CD8-positive, alpha-beta memory T cell (primary cell): ENCODE data around the gene KLHL36. TPM values are rescaled to one million over a fixed set of nuclear protein-coding genes. Genes with fewer than 3 reads are reported as not detected.

Experiments used
- CTCF ChIA-PET: fragments of 350-600 bp; sonication (Branson Sonifier 250); formaldehyde crosslinking; loops from one replicate; lab custom pipeline; 2021; ENCODE audit warnings: antibody characterized with exemption; lab: Charles Lee
- POLR2A ChIA-PET: fragments of 350-600 bp; sonication (Branson Sonifier 250); formaldehyde crosslinking; loops from one replicate; lab custom pipeline; 2021; ENCODE audit warnings: antibody characterized with exemption; lab: Charles Lee
- DNase-seq, 5 donors: peaks; one replicate each; pipeline versions ENCODE4 v3.0.0 to v3.0.0-alpha.2; 2020 to 2022; ENCODE audit warnings: mixed read lengths in 1 of 5
- H3K27ac ChIP-seq: one replicate; pipeline ENCODE4 v1.7.0; 2013; ENCODE audit warnings: low read depth, mild to moderate bottlenecking, low read length, moderate library complexity
- H3K27me3 ChIP-seq: 2 replicates; pipeline ENCODE4 v1.7.0; 2013; ENCODE audit warnings: low read length, mild to moderate bottlenecking; ENCODE audit not compliant: insufficient read depth, poor library complexity, severe bottlenecking
- H3K36me3 ChIP-seq: 2 replicates; pipeline ENCODE4 v1.7.0; 2013; ENCODE audit warnings: mild to moderate bottlenecking, low read length, moderate library complexity; ENCODE audit not compliant: insufficient read depth
- H3K4me1 ChIP-seq: 2 replicates; pipeline ENCODE4 v1.7.0; 2013; ENCODE audit warnings: mild to moderate bottlenecking, low read length, moderate library complexity; ENCODE audit not compliant: insufficient read depth
- H3K4me3 ChIP-seq: 2 replicates; pipeline ENCODE4 v1.7.0; 2013; ENCODE audit warnings: mild to moderate bottlenecking, low read length
- H3K9me3 ChIP-seq: 2 replicates; pipeline ENCODE4 v1.7.0; 2013; ENCODE audit warnings: mild to moderate bottlenecking, low read length
- H3K27ac Mint-ChIP-seq, 8 donors: one replicate each; pipeline ENCODE4 v1.8.0; 2020 to 2021; ENCODE audit warnings: mixed read lengths in 8 of 8, mild to moderate bottlenecking in 6 of 8, inconsistent platforms in 3 of 8, moderate library complexity in 3 of 8
- H3K27me3 Mint-ChIP-seq, 2 donors: one replicate each; pipeline ENCODE4 v1.8.0; 2020 to 2021; ENCODE audit warnings: mixed read lengths in 2 of 2, mild to moderate bottlenecking in 1 of 2, moderate library complexity in 1 of 2
- H3K36me3 Mint-ChIP-seq, 3 donors: one replicate each; pipeline ENCODE4 v1.8.0; 2020 to 2021; ENCODE audit warnings: mixed read lengths in 3 of 3, inconsistent platforms in 1 of 3, mild to moderate bottlenecking in 1 of 3
- H3K4me1 Mint-ChIP-seq, 3 donors: one replicate each; pipeline ENCODE4 v1.8.0; 2020 to 2021; ENCODE audit warnings: mixed read lengths in 3 of 3, inconsistent platforms in 1 of 3, mild to moderate bottlenecking in 1 of 3
- H3K4me3 Mint-ChIP-seq, 7 donors: one replicate each; pipeline ENCODE4 v1.8.0; 2020 to 2021; ENCODE audit warnings: mixed read lengths in 7 of 7, mild to moderate bottlenecking in 6 of 7, moderate library complexity in 4 of 7, inconsistent platforms in 2 of 7
- H3K9me3 Mint-ChIP-seq, 5 donors: one replicate each; pipeline ENCODE4 v1.8.0; 2020 to 2022; ENCODE audit warnings: mixed read lengths in 5 of 5, mild to moderate bottlenecking in 3 of 5, moderate library complexity in 2 of 5, inconsistent platforms in 1 of 5
- polyA plus RNA-seq: library from polyadenylated mRNA; unstranded; fragments of 300-500 nt; fragmentation: Illumina TruSeq; gene quantifications from one replicate; pipeline ENCODE4 v1.2.3, GENCODE V29; 2021
- total RNA-seq, 2 experiments: library from RNA; stranded (reverse); gene quantifications; one replicate each; pipeline ENCODE4 v1.2.3, GENCODE V29; 2021

KLHL36 gene
- total and polyA plus RNA-seq, 3 experiments from 2014 or later, result 34.0 to 41.2 (median 39.7) TPM

DNA sequence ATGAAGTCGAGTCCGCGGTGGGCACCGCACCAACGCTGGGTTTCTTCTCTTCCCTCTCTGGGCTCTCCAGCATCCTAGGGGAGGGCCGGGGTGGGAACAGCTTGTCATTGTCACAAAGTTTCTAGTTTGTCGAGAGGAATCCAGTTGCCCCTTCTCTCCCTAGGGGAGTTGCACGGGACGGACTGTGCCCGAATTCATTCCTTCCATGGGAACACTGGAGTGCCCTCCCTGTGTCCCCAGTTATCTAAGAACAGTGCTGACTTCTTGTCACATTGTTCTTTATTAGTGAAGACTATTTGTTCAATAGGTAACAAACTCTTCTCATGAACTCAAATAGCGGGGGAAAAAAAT is 1.2 kb downstream of the KLHL36 start:
- H3K4me1 Mint-ChIP-seq, result peaks cover 49 to 58% (median 49%) of the 10 kb centered on the region in 3 donors
- H3K36me3 Mint-ChIP-seq, result peaks cover 0 to 46% (median 3%) of the 10 kb centered on the region in 3 donors
- H3K27me3 ChIP-seq, result no peaks in the 10 kb centered on the region
- H3K4me3 ChIP-seq, result peak overlapping the region; percentile 68
- H3K27ac ChIP-seq, result no peak overlapping the region
- H3K4me1 ChIP-seq, result peaks cover 54% of the 10 kb centered on the region
- POLR2A ChIA-PET, result interaction anchor here (0.9 kb wide), 1 partner anchor 138 kb away, joined by 3 read pairs; no protein-coding TSS in a partner anchor
- no peaks in the 10 kb centered on the region for H3K27me3 Mint-ChIP-seq
- H3K9me3 ChIP-seq, result no peaks in the 10 kb centered on the region
- DNase-seq, result no peak
- H3K36me3 ChIP-seq, result peaks cover 12% of the 10 kb centered on the region
- CTCF ChIA-PET, result interaction anchor here (1.9 kb wide), 1 partner anchor 27 kb away, joined by 5 read pairs; no protein-coding TSS in a partner anchor
- H3K27ac Mint-ChIP-seq, result peak overlapping the region; percentile 72 to 92 (median 86)
- no peaks in the 10 kb centered on the region for H3K9me3 Mint-ChIP-seq
- H3K4me3 Mint-ChIP-seq, result peak overlapping the region; percentile 80 to 94 (median 87)

DNA sequence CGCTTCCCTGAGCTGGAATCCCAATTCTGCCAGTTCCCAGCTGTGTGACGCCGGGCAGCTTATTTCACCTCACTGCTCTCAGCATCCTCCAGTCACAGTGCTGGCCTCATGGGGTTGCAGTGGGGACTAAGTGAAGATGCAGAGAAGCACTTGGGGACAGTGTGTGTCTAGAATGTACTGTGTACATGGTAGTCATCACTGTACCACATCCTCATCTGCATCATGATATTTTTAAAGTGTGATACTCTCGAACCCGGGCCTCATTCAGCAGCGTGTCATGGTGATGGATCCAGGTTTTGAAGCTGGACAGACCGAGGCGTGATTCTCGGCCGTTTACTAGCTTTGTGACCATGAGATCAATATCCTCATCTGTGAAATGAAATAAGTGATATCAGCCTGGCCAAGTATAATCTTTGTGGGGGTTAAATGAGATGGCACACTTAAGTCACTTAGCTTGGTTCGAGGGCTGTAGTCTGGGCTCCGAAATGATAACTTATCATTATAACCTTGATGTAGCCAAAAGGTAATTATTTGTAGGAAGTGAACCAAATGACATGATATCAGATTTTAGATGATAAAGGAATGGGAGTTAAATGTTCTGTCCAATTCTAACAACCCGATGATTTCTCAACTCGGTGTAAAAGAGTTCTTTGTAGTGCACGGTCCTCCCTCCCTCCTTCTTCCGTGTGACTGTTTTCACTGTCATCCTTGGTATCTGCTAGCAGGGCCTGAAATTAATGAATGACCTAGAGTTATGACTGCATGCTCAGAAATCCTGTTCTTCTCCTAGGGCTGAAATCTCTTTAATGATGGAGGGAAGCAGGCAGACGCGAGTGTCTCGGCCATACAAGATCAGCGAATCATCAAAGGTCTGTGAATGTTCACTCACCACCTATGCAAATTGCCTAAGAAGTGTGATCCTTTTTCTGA is 2.0 kb downstream of the KLHL36 start:
- H3K27me3 ChIP-seq, result no peaks in the 10 kb centered on the region
- POLR2A ChIA-PET, result interaction anchor here (0.6 kb wide), 2 partner anchors 20 to 50 kb away, joined by 4 to 5 read pairs; no protein-coding TSS in a partner anchor
- H3K36me3 ChIP-seq, result peaks cover 12% of the 10 kb centered on the region
- Mint-ChIP-seq H3K9me3 (no peaks in the 10 kb centered on the region), H3K4me3 (peak overlapping the region; percentile 61 to 87 (median 71)), H3K4me1 (peaks cover 55 to 63% (median 55%) of the 10 kb centered on the region in 3 donors), H3K27ac (peak overlapping the region; percentile 34 to 92 (median 84)), H3K36me3 (peaks cover 0 to 52% (median 8%) of the 10 kb centered on the region in 3 donors), H3K27me3 (no peaks in the 10 kb centered on the region)
- no peak overlapping the region for H3K27ac ChIP-seq
- H3K4me3 ChIP-seq, result no peak overlapping the region
- no peaks in the 10 kb centered on the region for H3K9me3 ChIP-seq
- CTCF ChIA-PET, result interaction anchor here (0.6 to 1.2 kb wide), 2 partner anchors 88 to 100 kb away, joined by 3 read pairs; no protein-coding TSS in a partner anchor
- H3K4me1 ChIP-seq, result peaks cover 54% of the 10 kb centered on the region
- DNase-seq, result no peak

GRCh38 chr16:84652566-84652965 is 4.3 kb downstream of the KLHL36 start:
- Histone ChIP-seq H3K27me3 (no peaks in the 10 kb centered on the region), H3K4me3 (no peak overlapping the region), H3K9me3 (no peaks in the 10 kb centered on the region), H3K4me1 (peaks cover 69% of the 10 kb centered on the region), H3K36me3 (peaks cover 22% of the 10 kb centered on the region), H3K27ac (no peak overlapping the region)
- H3K27ac Mint-ChIP-seq, result peak overlapping the region in 6 of 8 donors; percentile 58 to 83 (median 72)
- peaks cover 0 to 70% (median 9%) of the 10 kb centered on the region in 3 donors for H3K36me3 Mint-ChIP-seq
- peak overlapping the region in 5 of 7 donors; percentile 24 to 83 (median 54) for H3K4me3 Mint-ChIP-seq
- no peaks in the 10 kb centered on the region for H3K27me3 Mint-ChIP-seq
- no peaks in the 10 kb centered on the region for H3K9me3 Mint-ChIP-seq
- peak in 3 of 5 donors; percentile 50 to 76 (median 55) for DNase-seq
- ChIA-PET POLR2A (interaction anchor here (0.7 to 1.1 kb wide), 2 partner anchors 83 to 104 kb away, joined by 3 to 4 read pairs; no protein-coding TSS in a partner anchor), CTCF (interaction anchor here (1.2 kb wide), 1 partner anchor 20 kb away, joined by 3 read pairs; no protein-coding TSS in a partner anchor)
- H3K4me1 Mint-ChIP-seq, result peaks cover 51 to 82% (median 64%) of the 10 kb centered on the region in 3 donors

GRCh38 chr16:84654238-84654637 is 5.9 kb downstream of the KLHL36 start:
- POLR2A ChIA-PET, result interaction anchor here (0.6 to 0.7 kb wide), 2 partner anchors 19 to 23 kb away, joined by 3 to 4 read pairs; no protein-coding TSS in a partner anchor
- peaks cover 66% of the 10 kb centered on the region for H3K4me1 ChIP-seq
- CTCF ChIA-PET, result no interaction called here
- H3K4me3 ChIP-seq, result no peak overlapping the region
- H3K27ac ChIP-seq, result no peak overlapping the region
- peak overlapping the region in 1 of 7 donors; percentile 68 for H3K4me3 Mint-ChIP-seq
- H3K36me3 Mint-ChIP-seq, result peaks cover 0 to 84% (median 9%) of the 10 kb centered on the region in 3 donors
- peaks cover 53 to 91% (median 57%) of the 10 kb centered on the region in 3 donors for H3K4me1 Mint-ChIP-seq
- no peaks in the 10 kb centered on the region for H3K27me3 Mint-ChIP-seq
- DNase-seq, result no peak
- H3K9me3 ChIP-seq, result no peaks in the 10 kb centered on the region
- peaks cover 37% of the 10 kb centered on the region for H3K36me3 ChIP-seq
- H3K27ac Mint-ChIP-seq, result peak overlapping the region in 2 of 8 donors; percentile 12 to 86
- H3K9me3 Mint-ChIP-seq, result no peaks in the 10 kb centered on the region
- H3K27me3 ChIP-seq, result no peaks in the 10 kb centered on the region

GRCh38 chr16:84654998-84655397 is 6.7 kb downstream of the KLHL36 start:
- Mint-ChIP-seq H3K4me3 (peak overlapping the region in 2 of 7 donors; percentile 23 to 55), H3K4me1 (peaks cover 46 to 84% (median 50%) of the 10 kb centered on the region in 3 donors), H3K27me3 (no peaks in the 10 kb centered on the region), H3K36me3 (peaks cover 0 to 89% (median 12%) of the 10 kb centered on the region in 3 donors), H3K27ac (peak overlapping the region in 3 of 8 donors; percentile 42 to 79 (median 46)), H3K9me3 (no peaks in the 10 kb centered on the region)
- ChIA-PET POLR2A (no interaction called here), CTCF (interaction anchor here (1.4 kb wide), 1 partner anchor 18 kb away, joined by 5 read pairs; no protein-coding TSS in a partner anchor)
- H3K36me3 ChIP-seq, result peaks cover 44% of the 10 kb centered on the region
- no peaks in the 10 kb centered on the region for H3K9me3 ChIP-seq
- no peak for DNase-seq
- no peak overlapping the region for H3K4me3 ChIP-seq
- no peak overlapping the region for H3K27ac ChIP-seq
- no peaks in the 10 kb centered on the region for H3K27me3 ChIP-seq
- peaks cover 60% of the 10 kb centered on the region for H3K4me1 ChIP-seq

DNA sequence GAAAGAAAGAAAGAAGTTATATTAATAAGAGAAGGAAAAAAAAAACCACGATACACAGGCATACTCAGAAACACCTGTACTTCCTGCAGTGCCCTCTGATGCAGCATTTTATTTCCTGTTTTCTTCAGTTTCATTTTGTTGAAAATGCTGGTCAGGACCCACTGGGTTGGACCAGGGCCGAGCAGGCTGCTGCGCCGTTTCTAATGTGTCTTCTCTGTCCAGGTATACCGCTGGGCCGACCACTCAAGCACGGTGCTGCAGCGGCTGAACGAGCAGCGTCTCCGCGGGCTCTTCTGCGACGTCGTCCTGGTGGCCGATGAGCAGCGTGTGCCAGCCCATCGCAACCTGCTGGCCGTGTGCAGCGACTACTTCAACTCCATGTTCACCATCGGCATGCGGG is 8.3 kb downstream of the KLHL36 start:
- H3K9me3 ChIP-seq, result no peaks in the 10 kb centered on the region
- no peaks in the 10 kb centered on the region for H3K27me3 Mint-ChIP-seq
- peaks cover 33 to 68% (median 33%) of the 10 kb centered on the region in 3 donors for H3K4me1 Mint-ChIP-seq
- no peaks in the 10 kb centered on the region for H3K27me3 ChIP-seq
- peaks cover 46% of the 10 kb centered on the region for H3K4me1 ChIP-seq
- ChIA-PET CTCF (interaction anchor here (1.4 to 1.6 kb wide), 2 partner anchors 16 to 82 kb away, joined by 3 to 5 read pairs; no protein-coding TSS in a partner anchor), POLR2A (interaction anchor here (0.6 kb wide), 1 partner anchor 30 kb away, joined by 3 read pairs; no protein-coding TSS in a partner anchor)
- DNase-seq, result no peak
- H3K27ac Mint-ChIP-seq, result peak overlapping the region in 2 of 8 donors; percentile 38 to 79
- H3K4me3 ChIP-seq, result no peak overlapping the region
- H3K36me3 Mint-ChIP-seq, result peaks cover 0 to 89% (median 18%) of the 10 kb centered on the region in 3 donors
- H3K4me3 Mint-ChIP-seq, result peak overlapping the region in 3 of 7 donors; percentile 20 to 44 (median 29)
- peaks cover 52% of the 10 kb centered on the region for H3K36me3 ChIP-seq
- no peak overlapping the region for H3K27ac ChIP-seq
- H3K9me3 Mint-ChIP-seq, result no peaks in the 10 kb centered on the region

- no peaks in the 10 kb centered on the region for H3K9me3 Mint-ChIP-seq
- peak overlapping the region in 1 of 8 donors; percentile 15 for H3K27ac Mint-ChIP-seq
- no peak for DNase-seq
- Histone ChIP-seq H3K4me1 (peaks cover 40% of the 10 kb centered on the region), H3K4me3 (no peak overlapping the region), H3K36me3 (peaks cover 55% of the 10 kb centered on the region), H3K27ac (no peak overlapping the region), H3K27me3 (no peaks in the 10 kb centered on the region), H3K9me3 (no peaks in the 10 kb centered on the region)
- CTCF ChIA-PET, result interaction anchor here (1.4 to 1.6 kb wide), 2 partner anchors 15 to 82 kb away, joined by 3 to 5 read pairs; no protein-coding TSS in a partner anchor
- H3K36me3 Mint-ChIP-seq, result peaks cover 0 to 90% (median 17%) of the 10 kb centered on the region in 3 donors
- no peak overlapping the region for H3K4me3 Mint-ChIP-seq
- H3K27me3 Mint-ChIP-seq, result no peaks in the 10 kb centered on the region
- peaks cover 26 to 62% (median 29%) of the 10 kb centered on the region in 3 donors for H3K4me1 Mint-ChIP-seq
- POLR2A ChIA-PET, result interaction anchor here (0.6 kb wide), 1 partner anchor 30 kb away, joined by 3 read pairs; no protein-coding TSS in a partner anchor
Observed at GRCh38 chr16:84657229-84657837, 9.0 kb downstream of the KLHL36 start.
